Gastrocnemius medialis (tissue), 4 donors: ENCODE data around the gene SCTR.

Experiments
- CTCF ChIP-seq, 5 experiments: fragments of 450-650 bp in 3 of 5; fragments of 200-600 bp in 2 of 5; sonication (generic) in 2 of 5; IDR thresholded peaks in 4 of 5; conservative IDR thresholded peaks in 1 of 5; 1 replicate in 4 of 5; 2 replicates in 1 of 5; pipeline ENCODE4 v1.5.1; 2016 to 2019; ENCODE audit warnings: antibody characterized with exemption in 5 of 5, mild to moderate bottlenecking in 3 of 5, moderate library complexity in 3 of 5
- POLR2A ChIP-seq, 2 donors: fragments of 450-650 bp; IDR thresholded peaks; one replicate each; pipeline ENCODE4 v1.6.1; 2017; ENCODE audit warnings: antibody characterized with exemption in 2 of 2, mild to moderate bottlenecking in 2 of 2, moderate library complexity in 2 of 2

GRCh38 chr2:119567292-119567691 is 43.0 kb upstream of the SCTR start:
- TF ChIP-seq POLR2A (IDR thresholded peaks at IDR 0.05) (no peak), CTCF (IDR thresholded peaks at IDR 0.05 in 4 of 5, conservative IDR thresholded peaks at IDR 0.05 in 1 of 5) (no peak)
